Uterus (tissue), 2 donors: ENCODE measurements around the gene TRAF6.

Experiments
- CTCF ChIP-seq, 4 experiments: fragments of 200-600 bp in 2 of 4; fragments of 450-650 bp in 2 of 4; sonication (generic) in 2 of 4; IDR thresholded peaks; one replicate each; pipeline ENCODE4 v1.5.1; 2016 to 2019; ENCODE audit warnings: antibody characterized with exemption in 4 of 4, mild to moderate bottlenecking in 2 of 4, moderate library complexity in 1 of 4
- POLR2A ChIP-seq, 2 donors: fragments of 450-650 bp; IDR thresholded peaks; one replicate each; pipeline ENCODE4 v1.6.1; 2016; ENCODE audit warnings: antibody characterized with exemption in 2 of 2, mild to moderate bottlenecking in 1 of 2, moderate library complexity in 1 of 2

GRCh38 chr11:36475192-36475591, 34.9 kb downstream of the TRAF6 start:
- no peak for TF ChIP-seq CTCF (IDR thresholded peaks at IDR 0.05)
- no peak for TF ChIP-seq POLR2A (IDR thresholded peaks at IDR 0.05)
